Measurements from ENCODE around the gene RNF187.

Gene RNF187

DNA sequence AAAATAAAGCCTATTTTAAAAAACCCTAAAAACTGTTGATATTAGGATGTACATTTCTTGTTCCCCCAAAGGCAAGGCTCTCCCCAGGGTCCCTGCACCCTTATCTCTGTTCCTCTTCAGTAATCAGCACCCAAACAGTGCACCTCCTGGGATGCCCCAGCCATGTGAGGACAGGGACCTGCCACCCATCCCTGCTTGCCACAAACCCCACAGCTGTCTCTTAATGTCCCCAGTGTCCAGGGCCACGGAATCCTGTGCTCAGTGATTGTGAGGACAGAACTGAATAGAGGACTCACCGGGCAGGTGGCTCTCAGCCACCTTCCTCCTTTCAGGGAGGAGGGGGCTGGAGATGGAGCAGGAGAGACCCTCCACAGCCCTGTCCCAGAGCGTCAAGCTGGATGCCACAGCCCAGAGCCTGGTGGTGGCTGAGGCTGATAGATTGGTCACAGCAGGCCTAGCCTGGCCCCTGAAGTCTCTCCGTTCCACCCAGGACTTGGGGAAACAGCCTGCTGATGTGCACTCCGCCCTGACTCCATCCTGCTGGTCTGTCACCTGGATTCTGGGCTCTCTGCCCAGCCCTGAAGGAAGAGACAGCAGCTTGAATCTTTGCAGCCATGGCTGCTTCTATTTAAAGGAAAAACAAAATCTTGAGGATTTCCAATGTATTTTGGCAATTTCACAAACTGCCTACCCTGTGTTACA, 23.1 kb downstream of the RNF187 start:
- TF ChIP-seq CTCF (IDR thresholded peaks at IDR 0.05; ENCODE audit: low read depth, low read length, missing control alignments): no peak
- no peak for DNase-seq (ENCODE audit: low read depth)

GRCh38 chr1:228510803-228511413, 23.7 kb downstream of the RNF187 start:
- no peak overlapping the region for H3K4me3 ChIP-seq (ENCODE audit: low read depth, low read length)
- no peak for TF ChIP-seq CTCF (IDR thresholded peaks at IDR 0.05; ENCODE audit: low read depth, low read length, missing control alignments)
- DNase-seq (ENCODE audit: low read depth): no peak

More for the DNA sequence above, 23.1 kb downstream of the RNF187 start:
- no peak overlapping the region for H3K4me3 ChIP-seq (ENCODE audit: low read depth, low read length)

DNA sequence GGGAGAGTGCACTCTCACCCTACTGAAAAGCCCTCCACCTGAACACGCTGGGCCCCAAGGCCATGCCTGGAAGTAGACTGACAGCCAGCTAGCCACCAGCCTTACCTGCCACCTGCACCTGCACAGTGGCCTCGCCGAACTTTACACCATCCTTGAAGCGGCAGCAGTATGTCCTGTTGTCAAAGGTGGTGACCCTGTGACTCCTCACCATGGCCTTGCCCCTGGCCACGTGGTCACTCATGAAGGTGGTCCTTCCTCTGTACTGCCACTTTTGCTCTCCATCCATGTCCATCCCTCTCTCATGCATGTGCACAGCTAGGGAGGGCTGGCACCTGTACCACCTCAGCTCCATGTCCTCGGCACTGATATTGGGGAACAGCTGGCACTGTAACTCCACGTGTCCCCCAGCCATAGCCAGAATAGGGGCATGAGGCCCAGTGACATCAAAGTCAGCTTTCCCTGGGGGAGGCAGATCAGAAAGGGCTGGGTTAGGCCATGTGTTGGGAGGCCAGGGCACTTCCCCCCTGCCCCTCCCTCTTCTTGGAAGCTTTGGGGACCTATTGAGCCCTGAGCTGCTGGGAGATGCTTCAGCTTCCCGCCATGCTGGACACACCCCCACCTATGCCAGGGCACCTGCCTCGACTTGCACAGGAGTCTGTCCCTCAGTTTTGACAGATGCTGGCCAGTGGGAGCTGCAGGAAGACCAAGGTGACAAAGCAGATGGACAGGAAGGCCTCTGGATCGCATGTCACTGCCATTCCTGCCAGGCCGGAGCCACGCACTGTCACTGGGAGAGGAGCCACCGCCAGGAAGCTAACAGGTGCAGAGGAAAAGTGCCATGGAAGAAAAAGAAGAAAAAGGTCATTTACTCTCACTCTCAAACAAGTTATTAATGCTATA, 24.6 kb downstream of the RNF187 start:
- no peak overlapping the region for H3K4me3 ChIP-seq (ENCODE audit: low read depth, low read length)
- no peak for DNase-seq (ENCODE audit: low read depth)
- no peak for TF ChIP-seq CTCF (IDR thresholded peaks at IDR 0.05; ENCODE audit: low read depth, low read length, missing control alignments)

DNA sequence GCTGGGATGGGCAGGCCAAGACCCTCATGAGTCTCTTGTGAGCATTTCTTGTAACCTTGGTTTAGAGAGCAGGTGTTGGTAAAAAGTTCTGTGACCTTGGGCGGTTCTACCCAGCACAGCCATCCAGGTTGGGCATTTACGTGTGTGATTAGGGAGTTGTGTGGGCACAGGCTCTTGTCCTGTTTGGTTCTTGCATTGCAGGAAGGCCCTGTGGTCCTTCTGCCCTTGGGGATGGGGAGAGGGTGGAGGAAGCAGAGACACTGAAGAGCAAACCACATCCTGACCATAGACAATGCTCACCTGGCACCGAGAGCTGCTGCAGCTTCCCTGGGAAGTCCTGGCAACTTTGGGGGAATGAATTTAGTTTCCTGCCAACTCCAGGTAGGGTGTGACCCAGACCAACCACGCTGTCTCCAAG, 25.6 kb downstream of the RNF187 start:
- DNase-seq (ENCODE audit: low read depth): no peak
- H3K4me3 ChIP-seq (ENCODE audit: low read depth, low read length): no peak overlapping the region
- no peak for TF ChIP-seq CTCF (IDR thresholded peaks at IDR 0.05; ENCODE audit: low read depth, low read length, missing control alignments)

DNA sequence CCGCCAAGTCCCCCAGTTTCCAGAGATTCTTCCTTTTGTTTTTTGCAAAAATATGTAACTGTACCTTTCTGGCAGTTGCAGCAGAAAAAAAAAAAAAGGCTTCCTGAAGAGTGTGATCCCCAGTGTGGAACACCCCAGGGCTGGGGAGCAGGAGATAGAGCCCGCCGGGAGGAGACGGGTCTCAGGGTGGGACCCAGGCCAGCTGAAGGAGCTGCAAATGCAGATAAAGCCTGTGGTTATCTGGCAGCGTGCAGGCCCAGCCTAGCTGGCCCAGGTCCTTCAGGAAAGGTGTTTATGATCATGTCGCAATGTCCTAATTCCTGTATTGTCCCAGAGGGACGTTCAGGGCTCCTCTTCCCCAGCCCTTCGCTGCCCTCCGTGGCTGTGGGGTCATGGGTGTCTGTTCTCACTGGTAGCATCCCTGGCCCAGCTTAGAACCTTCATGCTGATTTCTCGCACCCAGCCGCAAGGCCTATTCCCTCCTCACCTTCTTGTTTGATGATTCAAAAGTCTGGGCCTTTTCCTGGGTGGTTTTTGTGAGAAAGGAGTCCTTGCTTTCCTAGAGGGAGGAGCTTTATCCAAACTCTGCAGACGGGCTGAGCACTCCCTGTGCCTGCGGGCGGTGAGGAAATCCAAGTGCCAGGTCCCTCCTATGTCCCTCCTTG, 26.2 kb downstream of the RNF187 start:
- DNase-seq (ENCODE audit: low read depth): no peak
- no peak overlapping the region for H3K4me3 ChIP-seq (ENCODE audit: low read depth, low read length)
- no peak for TF ChIP-seq CTCF (IDR thresholded peaks at IDR 0.05; ENCODE audit: low read depth, low read length, missing control alignments)

DNA sequence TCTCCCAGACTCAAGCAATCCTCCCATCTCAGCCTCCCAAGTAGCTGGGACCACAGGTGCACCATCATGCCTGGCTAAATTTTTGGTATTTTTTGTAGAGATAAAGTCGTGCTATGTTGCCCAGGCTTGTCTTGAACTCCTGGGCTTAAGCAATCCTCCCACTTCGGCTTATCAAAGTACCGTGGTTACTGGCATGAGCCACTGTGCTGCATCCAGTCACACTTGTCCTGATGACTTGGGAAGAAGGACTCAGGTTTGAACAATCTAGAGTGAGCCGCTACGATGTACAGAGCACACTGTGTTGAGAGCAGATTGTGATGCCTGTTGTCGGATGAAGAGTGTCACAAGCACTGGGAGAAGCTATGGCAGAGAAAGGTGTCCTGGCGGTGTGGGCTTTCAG, 27.2 kb downstream of the RNF187 start:
- no peak overlapping the region for H3K4me3 ChIP-seq (ENCODE audit: low read depth, low read length)
- no peak for DNase-seq (ENCODE audit: low read depth)
- TF ChIP-seq CTCF (IDR thresholded peaks at IDR 0.05; ENCODE audit: low read depth, low read length, missing control alignments): no peak
